HG02981 (cell line): ENCODE results near the gene SLC23A2.
"Not testable (repeated sequence)": the region's sequence is repeated elsewhere in the genome, so short reads cannot be mapped to it uniquely, and the experiment has no call there.

Source experiments
- ATAC-seq: cut with Tn5 transposase; IDR thresholded peaks from one replicate; pipeline ENCODE4 v1.9.1; 2021; ENCODE audit warnings: mild to moderate bottlenecking, moderate library complexity; ENCODE audit not compliant: unreplicated experiment

Gene SLC23A2

GRCh38 chr20:5001174-5002076, at the start of gene SLC23A2:
Gene SLC23A2 (minus strand): TSS chr20:5001510. CDS start chr20:4932562, 68,948 bp downstream.
- no peak for ATAC-seq

DNA sequence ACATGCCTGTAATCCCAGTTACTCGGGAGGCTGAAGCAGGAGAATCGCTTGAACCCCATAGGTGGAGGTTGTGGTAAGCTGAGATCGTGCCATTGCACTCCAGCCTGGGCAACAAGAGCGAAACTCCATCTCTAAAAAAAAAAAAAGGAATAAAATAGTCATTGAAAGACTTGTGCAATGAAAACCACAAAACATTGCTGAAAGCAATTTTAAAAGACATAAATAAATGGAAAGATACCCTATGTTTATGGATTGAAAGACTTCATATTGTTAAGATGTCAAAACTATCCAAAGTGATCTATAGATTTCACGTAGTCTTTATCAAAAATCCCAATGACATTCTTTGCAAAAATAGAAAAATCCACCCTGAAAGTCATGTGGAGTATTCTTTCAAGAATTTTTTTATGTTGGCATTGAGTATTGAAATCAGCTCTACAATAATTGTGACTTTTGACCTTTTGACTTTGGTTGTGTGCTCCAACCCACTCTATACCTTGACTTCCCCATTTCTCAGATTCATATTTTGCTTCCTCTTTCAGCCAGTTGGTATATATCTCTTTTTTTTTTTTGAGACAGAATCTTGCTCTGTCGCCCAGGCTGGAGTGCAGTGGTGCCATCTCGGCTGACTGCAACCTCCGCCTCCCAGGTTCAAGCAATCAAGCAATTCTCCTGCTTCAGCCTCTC, 45.5 kb upstream of the SLC23A2 start:
- no peak for ATAC-seq

DNA sequence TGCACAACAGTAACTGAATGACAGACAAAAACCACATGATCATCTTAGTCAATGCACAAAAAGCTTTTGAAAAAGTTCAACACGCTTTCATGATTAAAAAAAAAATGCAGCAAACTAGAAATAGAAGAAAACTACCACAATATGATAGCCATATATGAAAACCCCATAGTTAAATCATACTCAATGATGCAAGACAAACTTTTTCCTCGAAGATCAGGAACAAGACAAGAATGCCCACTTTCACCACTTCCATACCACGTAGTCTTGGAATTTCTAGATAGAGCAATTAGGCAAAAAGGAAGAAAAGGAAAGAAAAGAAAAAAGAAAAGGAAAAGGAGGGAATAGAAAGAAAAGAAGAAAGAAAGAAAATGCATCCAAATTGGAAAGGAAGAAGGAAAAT, 44.6 kb upstream of the SLC23A2 start:
- no peak for ATAC-seq

GRCh38 chr20:5044075-5044620, 42.8 kb upstream of the SLC23A2 start:
- no peak for ATAC-seq

- ATAC-seq, result no peak
Observed at GRCh38 chr20:5041433-5041832, 40.1 kb upstream of the SLC23A2 start.

DNA sequence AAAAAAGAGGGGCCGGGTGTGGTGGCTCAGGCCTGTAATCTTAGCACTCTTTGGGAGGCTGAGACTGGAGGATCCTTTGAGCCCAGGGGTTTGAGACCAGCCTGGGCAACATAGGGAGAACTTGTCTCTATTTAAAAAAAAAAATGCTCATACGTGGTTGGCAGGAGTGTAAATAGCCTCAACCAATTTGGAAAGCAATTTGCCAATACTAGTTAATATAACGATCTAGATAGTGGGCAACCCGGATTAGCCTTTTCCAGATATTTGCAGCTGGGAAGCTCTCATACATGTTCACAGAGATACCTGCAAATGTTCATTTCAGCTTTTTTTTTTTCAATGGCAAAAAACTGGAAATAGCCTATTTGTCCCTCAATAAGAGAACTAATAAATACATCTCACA, 39.0 kb upstream of the SLC23A2 start:
- no peak for ATAC-seq

DNA sequence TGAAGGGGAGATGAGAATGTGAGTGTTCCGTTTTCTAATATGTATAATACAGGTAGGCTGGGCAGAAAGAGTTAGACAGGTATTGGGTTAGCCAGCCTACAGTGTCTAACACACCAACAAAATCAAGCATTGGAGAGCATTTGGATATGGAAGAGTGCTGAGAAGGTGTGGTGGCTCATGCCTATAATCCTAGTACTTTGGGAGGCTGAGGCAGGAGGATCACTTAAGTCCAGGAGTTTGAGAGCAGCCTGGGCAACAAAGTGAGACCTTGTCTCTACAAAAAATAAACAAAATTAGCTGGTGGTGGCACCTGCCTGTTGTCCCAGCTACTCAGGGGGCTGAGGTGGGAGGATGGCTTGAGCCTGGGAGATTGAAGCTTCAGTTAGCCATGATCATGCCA, 38.6 kb upstream of the SLC23A2 start:
- ATAC-seq, result no peak

GRCh38 chr20:5039255-5039657, 37.9 kb upstream of the SLC23A2 start:
- ATAC-seq, result no peak

- ATAC-seq, result no peak
Observed at GRCh38 chr20:5036828-5037227, 35.5 kb upstream of the SLC23A2 start.

DNA sequence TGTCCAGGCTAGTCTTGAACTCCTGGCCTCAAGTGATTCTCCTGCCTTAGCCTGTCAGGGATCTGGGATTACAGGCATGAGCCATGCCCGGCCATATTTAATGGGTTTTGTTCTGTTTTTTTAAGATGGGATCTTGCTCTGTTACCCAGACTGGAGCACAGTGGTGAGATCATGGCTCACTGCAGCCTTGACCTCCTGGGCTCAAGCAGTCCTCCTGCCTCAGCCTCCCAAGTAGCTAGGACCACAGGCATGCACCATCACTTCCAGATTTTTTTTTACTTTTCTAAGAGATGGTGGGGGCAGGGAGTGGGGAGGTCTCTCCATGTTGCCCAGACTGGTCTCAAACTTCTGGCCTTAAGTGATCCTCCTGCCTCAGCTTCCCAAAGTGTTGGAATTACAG, 34.2 kb upstream of the SLC23A2 start:
- not testable (repeated sequence) for ATAC-seq

- ATAC-seq, result no peak
Observed at GRCh38 chr20:5033566-5033965, 32.3 kb upstream of the SLC23A2 start.

DNA sequence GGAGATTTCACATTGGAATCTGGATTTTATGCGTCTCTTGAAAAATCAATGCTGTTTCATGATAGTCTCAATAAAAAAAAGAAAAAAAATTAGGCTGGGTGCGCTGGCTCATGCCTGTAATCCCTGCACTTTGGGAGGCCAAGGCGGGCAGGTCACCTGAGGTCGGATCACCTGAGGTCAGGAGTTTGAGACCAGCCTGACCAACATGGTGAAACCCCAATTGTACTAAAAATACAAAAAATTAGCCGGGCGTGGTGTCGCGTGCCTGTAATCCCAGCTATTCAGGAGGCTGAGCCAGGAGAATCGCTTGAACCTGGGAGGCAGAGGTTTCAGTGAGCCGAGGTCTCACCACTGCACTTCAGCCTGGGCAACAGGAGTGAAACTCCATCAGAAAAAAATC, 30.4 kb upstream of the SLC23A2 start:
- ATAC-seq, result not testable (repeated sequence)

GRCh38 chr20:5031206-5031557, 29.9 kb upstream of the SLC23A2 start:
- no peak for ATAC-seq

DNA sequence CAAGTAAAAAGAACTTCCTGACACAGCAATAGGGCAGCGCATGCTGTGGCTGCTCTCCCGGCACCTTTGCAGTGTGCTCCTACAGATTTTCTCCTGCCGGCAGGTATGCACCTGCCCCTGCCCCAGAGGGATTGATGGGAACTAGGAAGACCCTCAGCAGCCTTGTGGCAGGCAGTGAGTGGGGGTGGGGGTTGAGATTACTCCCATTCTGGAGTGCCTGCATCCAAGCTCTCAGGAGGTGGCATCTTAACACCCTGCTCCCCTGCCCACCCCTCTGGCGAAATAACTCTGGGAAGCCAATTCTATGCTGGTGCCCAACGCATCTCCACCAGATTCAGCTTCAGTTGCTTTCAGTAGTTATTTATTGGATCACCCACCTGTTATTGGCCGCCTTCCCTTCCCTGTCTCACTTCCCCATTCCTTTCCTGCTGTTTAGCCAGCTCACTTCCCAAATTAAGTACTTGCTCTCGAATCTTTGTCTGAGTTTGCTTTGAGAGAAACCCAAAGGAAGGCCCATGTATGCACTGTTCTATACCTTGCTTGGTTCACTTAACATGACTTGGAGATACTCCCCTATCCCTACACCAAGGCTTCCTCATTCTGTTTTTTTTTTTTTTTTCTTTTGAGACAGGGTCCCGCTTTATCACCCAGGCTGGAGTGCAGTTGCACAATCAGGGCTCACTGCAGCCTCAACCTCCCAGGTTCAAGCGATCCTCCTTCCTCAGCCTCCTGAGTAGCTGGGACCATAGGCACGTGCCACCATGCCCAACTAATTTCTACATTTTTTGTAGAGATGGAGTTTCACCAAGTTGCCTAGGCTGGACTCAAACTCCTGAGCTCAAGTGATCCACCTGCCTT, 29.3 kb upstream of the SLC23A2 start:
- ATAC-seq, result no peak

DNA sequence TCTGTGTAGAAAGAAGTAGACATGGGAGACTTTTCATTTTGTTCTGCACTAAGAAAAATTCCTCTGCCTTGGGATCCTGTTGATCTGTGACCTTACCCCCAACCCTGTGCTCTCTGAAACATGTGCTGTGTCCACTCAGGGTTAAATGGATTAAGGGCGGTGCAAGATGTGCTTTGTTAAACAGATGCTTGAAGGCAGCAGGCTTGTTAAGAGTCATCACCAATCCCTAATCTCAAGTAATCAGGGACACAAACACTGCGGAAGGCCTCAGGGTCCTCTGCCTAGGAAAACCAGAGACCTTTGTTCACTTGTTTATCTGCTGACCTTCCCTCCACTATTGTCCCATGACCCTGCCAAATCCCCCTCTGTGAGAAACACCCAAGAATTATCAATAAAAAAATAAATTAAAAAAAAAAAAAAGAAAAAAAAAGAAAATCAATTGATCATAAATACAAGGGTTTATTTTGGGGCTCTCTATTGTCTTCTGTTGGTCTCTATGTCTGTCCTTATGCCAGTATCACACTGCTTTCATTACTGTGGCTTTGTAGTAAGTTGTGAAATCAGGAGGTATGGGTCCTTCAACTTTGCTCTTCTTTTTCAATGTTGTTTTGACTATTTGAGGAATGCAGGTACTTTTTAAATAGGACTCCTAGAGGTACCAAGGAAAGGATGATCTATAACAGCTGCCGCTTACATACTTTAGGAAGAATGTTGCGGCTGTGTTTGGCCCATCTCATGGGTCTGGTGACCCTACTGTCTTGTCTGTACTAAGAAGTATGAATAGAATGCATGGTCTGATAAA, 27.1 kb upstream of the SLC23A2 start:
- not testable (repeated sequence) for ATAC-seq

- no peak for ATAC-seq
Observed at GRCh38 chr20:5024982-5025381, 23.7 kb upstream of the SLC23A2 start.

DNA sequence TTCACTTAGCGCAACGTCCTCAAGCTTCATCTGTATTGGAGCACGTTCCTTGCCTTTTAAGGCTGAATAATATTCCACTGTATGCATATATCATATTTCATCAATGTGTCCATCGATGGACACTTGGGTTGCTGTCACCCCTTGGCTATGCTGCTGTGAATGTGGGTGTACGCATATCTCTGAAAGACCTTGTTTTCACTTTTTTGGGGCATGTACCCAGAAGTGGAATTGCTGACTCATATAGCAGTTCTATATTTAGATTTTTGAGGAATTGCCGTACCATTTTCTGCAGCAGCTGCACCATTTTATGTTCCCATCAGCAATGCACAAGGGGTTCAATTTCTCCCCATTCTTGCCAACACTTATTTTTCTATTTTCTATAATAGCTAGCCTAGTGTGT, 22.8 kb upstream of the SLC23A2 start:
- no peak for ATAC-seq

- not testable (repeated sequence) for ATAC-seq
Observed at GRCh38 chr20:5023171-5023570, 21.9 kb upstream of the SLC23A2 start.

GRCh38 chr20:5020760-5021159, 19.4 kb upstream of the SLC23A2 start:
- ATAC-seq, result no peak
